ENCODE results near the gene FUS. TPM values are rescaled to one million over a fixed set of nuclear protein-coding genes. Genes with fewer than 3 reads are reported as not detected.
"Not testable (repeated sequence)": the region's sequence is repeated elsewhere in the genome, so short reads cannot be mapped to it uniquely, and the experiment has no call there.

Gene FUS
- total RNA-seq, 2 donors from 2014 or later, result 48.6 to 87.5 TPM

GRCh38 chr16:31134625-31135534 lies 45.1 kb upstream of the FUS start:
- Histone ChIP-seq H3K27ac (peak overlapping the region; percentile 92 to 94), H3K27me3 (replicated peaks; ENCODE audit: insufficient read depth) (no peaks in the 10 kb centered on the region), H3K9me3 (no peaks in the 10 kb centered on the region), H3K36me3 (no peaks in the 10 kb centered on the region), H3K4me3 (peak overlapping the region; percentile 62 to 69), H3K4me1 (replicated peaks) (peaks cover 16% of the 10 kb centered on the region)
- peak; percentile 64 for DNase-seq (ENCODE audit: low spot score)
- intact Hi-C loops (cut with DNase I), result no loop called here
- peak; percentile 53 for TF ChIP-seq POLR2AphosphoS5 (IDR thresholded peaks at IDR 0.05)
- TF ChIP-seq POLR2A (IDR thresholded peaks at IDR 0.05), result peak; percentile 54
- TF ChIP-seq CTCF (IDR thresholded peaks at IDR 0.05), result peak in 2 of 4 experiments; percentile 58
- 15% methylated on average over 18 of the region's 18 CpGs for WGBS

GRCh38 chr16:31135535-31136286 lies 44.2 kb upstream of the FUS start, which contains the start of gene PRSS8:
TSS of gene PRSS8 (minus strand) at chr16:31135727. CDS start at chr16:31135498, 229 bp downstream.
- peak within 1 kb of the TSS; percentile 92 to 94 for H3K27ac ChIP-seq
- peak within 1 kb of the TSS; percentile 62 to 69 for H3K4me3 ChIP-seq
- TF ChIP-seq CTCF (IDR thresholded peaks at IDR 0.05) (peak in 1 of 4 experiments; percentile 6), POLR2A (IDR thresholded peaks at IDR 0.05) (peak; percentile 98), POLR2AphosphoS5 (IDR thresholded peaks at IDR 0.05) (peak; percentile 88)
- WGBS, result 20% methylated on average over 22 of the region's 22 CpGs
- peaks cover 8% of the 10 kb centered on the region for H3K4me1 ChIP-seq (replicated peaks)
- peak; percentile 92 for DNase-seq (ENCODE audit: low spot score)
- no peaks in the 10 kb centered on the region for H3K9me3 ChIP-seq
- intact Hi-C loops (cut with DNase I), result no loop called here
- no peaks in the 10 kb centered on the region for H3K27me3 ChIP-seq (replicated peaks; ENCODE audit: insufficient read depth)
- H3K36me3 ChIP-seq, result no peaks in the 10 kb centered on the region

GRCh38 chr16:31136287-31136662 lies 43.7 kb upstream of the FUS start:
- Histone ChIP-seq H3K9me3 (no peaks in the 10 kb centered on the region), H3K36me3 (no peaks in the 10 kb centered on the region), H3K4me1 (replicated peaks) (peaks cover 9% of the 10 kb centered on the region), H3K27me3 (replicated peaks; ENCODE audit: insufficient read depth) (no peaks in the 10 kb centered on the region), H3K27ac (peak overlapping the region in 1 of 2 donors; percentile 92), H3K4me3 (no peak overlapping the region)
- DNase-seq (ENCODE audit: low spot score), result no peak
- TF ChIP-seq POLR2AphosphoS5 (IDR thresholded peaks at IDR 0.05), result no peak
- no peak for TF ChIP-seq POLR2A (IDR thresholded peaks at IDR 0.05)
- TF ChIP-seq CTCF (IDR thresholded peaks at IDR 0.05), result no peak
- WGBS, result 77% methylated on average over 6 of the region's 6 CpGs
- intact Hi-C loops (cut with DNase I), result no loop called here

GRCh38 chr16:31136822-31137499 lies 43.0 kb upstream of the FUS start:
- H3K27ac ChIP-seq; H3K36me3 ChIP-seq; DNase-seq (ENCODE audit: low spot score); intact Hi-C loops (cut with DNase I); H3K9me3 ChIP-seq; H3K4me3 ChIP-seq; H3K27me3 ChIP-seq (replicated peaks; ENCODE audit: insufficient read depth): not testable (repeated sequence)
- WGBS, result 92% methylated on average over 20 of the region's 20 CpGs
- H3K4me1 ChIP-seq (replicated peaks), result peaks cover 15% of the 10 kb centered on the region

All from prostate gland (tissue), 2 donors.